ENCODE data around the gene RPUSD1.
"Not testable (repeated sequence)": the region's sequence is repeated elsewhere in the genome, so short reads cannot be mapped to it uniquely, and the experiment has no call there.

Gene RPUSD1

GRCh38 chr16:787978-788398 is at the start of gene RPUSD1:
TSS of gene RPUSD1 (minus strand) at chr16:788381. CDS start at chr16:787737, 644 bp downstream.
- H3K27me3 Mint-ChIP-seq (ENCODE audit: low read depth) = no peaks in the 10 kb centered on the region
- H3K27ac Mint-ChIP-seq = peak within 1 kb of the TSS; percentile 79
- DNase-seq (ENCODE audit: low spot score) = no peak
- peaks cover 3% of the 10 kb centered on the region for H3K4me1 Mint-ChIP-seq (ENCODE audit: low read depth)
- peaks cover 15% of the 10 kb centered on the region for H3K36me3 Mint-ChIP-seq (ENCODE audit: low read depth)
- no peaks in the 10 kb centered on the region for H3K9me3 Mint-ChIP-seq
- H3K4me3 Mint-ChIP-seq = peak within 1 kb of the TSS; percentile 89

- not testable (repeated sequence) for DNase-seq (ENCODE audit: low spot score); H3K27me3 Mint-ChIP-seq (ENCODE audit: low read depth); H3K36me3 Mint-ChIP-seq (ENCODE audit: low read depth); H3K27ac Mint-ChIP-seq; H3K4me3 Mint-ChIP-seq; H3K4me1 Mint-ChIP-seq (ENCODE audit: low read depth)
- peaks cover 14% of the 10 kb centered on the region for H3K9me3 Mint-ChIP-seq
Measured at GRCh38 chr16:836822-837221, 48.6 kb upstream of the RPUSD1 start.

- Mint-ChIP-seq H3K27ac (no peak overlapping the region), H3K36me3 (ENCODE audit: low read depth) (no peaks in the 10 kb centered on the region), H3K4me3 (no peak overlapping the region), H3K27me3 (ENCODE audit: low read depth) (no peaks in the 10 kb centered on the region), H3K9me3 (peaks cover 14% of the 10 kb centered on the region), H3K4me1 (ENCODE audit: low read depth) (no peaks in the 10 kb centered on the region)
- no peak for DNase-seq (ENCODE audit: low spot score)
Measured at GRCh38 chr16:836221-836620, 48.0 kb upstream of the RPUSD1 start.

- H3K27me3 Mint-ChIP-seq (ENCODE audit: low read depth) = no peaks in the 10 kb centered on the region
- H3K4me3 Mint-ChIP-seq = no peak overlapping the region
- peaks cover 14% of the 10 kb centered on the region for H3K9me3 Mint-ChIP-seq
- H3K27ac Mint-ChIP-seq = no peak overlapping the region
- H3K4me1 Mint-ChIP-seq (ENCODE audit: low read depth) = no peaks in the 10 kb centered on the region
- no peak for DNase-seq (ENCODE audit: low spot score)
- H3K36me3 Mint-ChIP-seq (ENCODE audit: low read depth) = no peaks in the 10 kb centered on the region
Measured at GRCh38 chr16:835373-835772, 47.2 kb upstream of the RPUSD1 start.

GRCh38 chr16:833411-833810 is 45.2 kb upstream of the RPUSD1 start:
- Mint-ChIP-seq H3K27me3 (ENCODE audit: low read depth) (no peaks in the 10 kb centered on the region), H3K4me1 (ENCODE audit: low read depth) (no peaks in the 10 kb centered on the region), H3K36me3 (ENCODE audit: low read depth) (no peaks in the 10 kb centered on the region), H3K27ac (no peak overlapping the region), H3K9me3 (peaks cover 14% of the 10 kb centered on the region), H3K4me3 (no peak overlapping the region)
- no peak for DNase-seq (ENCODE audit: low spot score)

GRCh38 chr16:832652-833336 is 44.6 kb upstream of the RPUSD1 start:
- Mint-ChIP-seq H3K9me3 (peaks cover 10% of the 10 kb centered on the region), H3K36me3 (ENCODE audit: low read depth) (no peaks in the 10 kb centered on the region), H3K4me3 (no peak overlapping the region), H3K27ac (no peak overlapping the region), H3K27me3 (ENCODE audit: low read depth) (no peaks in the 10 kb centered on the region), H3K4me1 (ENCODE audit: low read depth) (no peaks in the 10 kb centered on the region)
- DNase-seq (ENCODE audit: low spot score) = no peak

- no peaks in the 10 kb centered on the region for H3K27me3 Mint-ChIP-seq (ENCODE audit: low read depth)
Measured at GRCh38 chr16:831571-832413, 43.6 kb upstream of the RPUSD1 start.

GRCh38 chr16:830871-831570 is 42.8 kb upstream of the RPUSD1 start:
- Mint-ChIP-seq H3K9me3 (no peaks in the 10 kb centered on the region), H3K27ac (no peak overlapping the region), H3K4me3 (no peak overlapping the region), H3K27me3 (ENCODE audit: low read depth) (no peaks in the 10 kb centered on the region), H3K36me3 (ENCODE audit: low read depth) (no peaks in the 10 kb centered on the region), H3K4me1 (ENCODE audit: low read depth) (no peaks in the 10 kb centered on the region)
- DNase-seq (ENCODE audit: low spot score) = no peak

More at GRCh38 chr16:831571-832413, 43.6 kb upstream of the RPUSD1 start:
- DNase-seq (ENCODE audit: low spot score) = no peak
- Mint-ChIP-seq H3K27ac (no peak overlapping the region), H3K36me3 (ENCODE audit: low read depth) (no peaks in the 10 kb centered on the region), H3K4me1 (ENCODE audit: low read depth) (no peaks in the 10 kb centered on the region), H3K9me3 (peaks cover 7% of the 10 kb centered on the region), H3K4me3 (no peak overlapping the region)

GRCh38 chr16:830107-830870 is 42.1 kb upstream of the RPUSD1 start:
- no peak overlapping the region for H3K27ac Mint-ChIP-seq
- no peaks in the 10 kb centered on the region for H3K27me3 Mint-ChIP-seq (ENCODE audit: low read depth)

GRCh38 chr16:828891-829290 is 40.7 kb upstream of the RPUSD1 start:
- no peak overlapping the region for H3K4me3 Mint-ChIP-seq
- H3K27me3 Mint-ChIP-seq (ENCODE audit: low read depth) = no peaks in the 10 kb centered on the region
- no peak overlapping the region for H3K27ac Mint-ChIP-seq
- no peaks in the 10 kb centered on the region for H3K36me3 Mint-ChIP-seq (ENCODE audit: low read depth)
- no peaks in the 10 kb centered on the region for H3K9me3 Mint-ChIP-seq
- no peaks in the 10 kb centered on the region for H3K4me1 Mint-ChIP-seq (ENCODE audit: low read depth)
- DNase-seq (ENCODE audit: low spot score) = no peak

More at GRCh38 chr16:830107-830870, 42.1 kb upstream of the RPUSD1 start:
- Mint-ChIP-seq H3K9me3 (no peaks in the 10 kb centered on the region), H3K4me3 (no peak overlapping the region), H3K4me1 (ENCODE audit: low read depth) (no peaks in the 10 kb centered on the region), H3K36me3 (ENCODE audit: low read depth) (no peaks in the 10 kb centered on the region)
- no peak for DNase-seq (ENCODE audit: low spot score)

- no peaks in the 10 kb centered on the region for H3K36me3 Mint-ChIP-seq (ENCODE audit: low read depth)
Measured at GRCh38 chr16:827513-827912, 39.3 kb upstream of the RPUSD1 start.

GRCh38 chr16:825341-826061 is 37.3 kb upstream of the RPUSD1 start:
- H3K36me3 Mint-ChIP-seq (ENCODE audit: low read depth) = no peaks in the 10 kb centered on the region
- no peak overlapping the region for H3K27ac Mint-ChIP-seq
- H3K9me3 Mint-ChIP-seq = no peaks in the 10 kb centered on the region
- no peaks in the 10 kb centered on the region for H3K4me1 Mint-ChIP-seq (ENCODE audit: low read depth)
- no peak for DNase-seq (ENCODE audit: low spot score)
- H3K27me3 Mint-ChIP-seq (ENCODE audit: low read depth) = no peaks in the 10 kb centered on the region
- H3K4me3 Mint-ChIP-seq = no peak overlapping the region

More at GRCh38 chr16:827513-827912, 39.3 kb upstream of the RPUSD1 start:
- Mint-ChIP-seq H3K4me3 (no peak overlapping the region), H3K27ac (no peak overlapping the region), H3K9me3 (no peaks in the 10 kb centered on the region), H3K4me1 (ENCODE audit: low read depth) (no peaks in the 10 kb centered on the region), H3K27me3 (ENCODE audit: low read depth) (no peaks in the 10 kb centered on the region)
- no peak for DNase-seq (ENCODE audit: low spot score)

- Mint-ChIP-seq H3K4me1 (ENCODE audit: low read depth) (peaks cover 5% of the 10 kb centered on the region), H3K27me3 (ENCODE audit: low read depth) (no peaks in the 10 kb centered on the region), H3K27ac (no peak overlapping the region), H3K9me3 (no peaks in the 10 kb centered on the region), H3K4me3 (no peak overlapping the region), H3K36me3 (ENCODE audit: low read depth) (no peaks in the 10 kb centered on the region)
- DNase-seq (ENCODE audit: low spot score) = no peak
Measured at GRCh38 chr16:824601-825000, 36.4 kb upstream of the RPUSD1 start.
